Measurements from ENCODE around the gene TNFRSF1A.

Gene TNFRSF1A

DNA sequence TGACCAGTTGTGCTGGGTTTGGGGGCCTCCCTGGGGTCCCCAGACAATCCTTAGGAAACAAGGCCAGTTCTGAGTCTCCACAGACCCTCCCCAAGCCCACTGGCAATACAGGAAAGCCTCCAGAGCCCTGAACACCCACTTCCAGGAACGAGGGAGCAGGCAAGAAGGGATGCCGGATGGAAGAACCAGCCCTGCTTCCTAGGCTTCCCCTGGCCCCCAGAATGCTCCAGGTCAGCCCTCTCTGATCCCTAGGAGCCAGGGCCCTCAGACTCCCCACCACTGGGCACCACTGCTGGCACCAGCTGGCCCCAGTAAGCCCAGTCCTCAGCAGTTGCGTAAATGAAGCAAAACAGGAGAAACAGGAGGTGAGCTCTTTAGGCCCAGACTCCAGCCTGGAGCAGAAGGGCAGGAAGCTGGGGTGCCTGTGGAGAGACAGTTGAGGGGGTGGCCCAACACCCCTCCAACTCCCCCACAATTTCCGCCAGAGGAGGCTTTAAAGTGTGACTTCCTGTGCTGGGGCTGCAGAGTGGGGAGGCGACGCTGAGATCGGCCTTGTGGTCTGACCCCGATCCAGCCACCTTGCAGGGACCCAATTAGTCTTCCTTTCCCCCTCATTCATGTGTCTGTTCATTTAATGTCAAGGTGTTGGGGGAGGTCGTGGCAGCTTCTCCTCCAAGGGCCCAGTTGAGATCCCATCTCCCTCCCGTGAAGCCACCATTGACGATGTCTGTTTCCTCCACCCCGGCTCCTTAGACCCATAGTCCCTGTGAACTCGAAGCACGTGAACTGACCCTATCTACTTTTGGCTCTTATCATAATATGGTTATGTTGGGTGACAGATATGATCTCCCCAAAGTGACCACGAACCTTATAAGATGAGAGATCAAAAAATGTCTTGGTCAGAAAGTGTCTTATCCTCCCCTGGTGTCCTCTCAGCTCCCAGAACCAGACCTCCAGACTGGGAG lies 4.7 kb downstream of the TNFRSF1A start:
- DNase-seq (ENCODE audit: low read depth in 2 of 2): peak in 1 of 2 donors; percentile 44

DNA sequence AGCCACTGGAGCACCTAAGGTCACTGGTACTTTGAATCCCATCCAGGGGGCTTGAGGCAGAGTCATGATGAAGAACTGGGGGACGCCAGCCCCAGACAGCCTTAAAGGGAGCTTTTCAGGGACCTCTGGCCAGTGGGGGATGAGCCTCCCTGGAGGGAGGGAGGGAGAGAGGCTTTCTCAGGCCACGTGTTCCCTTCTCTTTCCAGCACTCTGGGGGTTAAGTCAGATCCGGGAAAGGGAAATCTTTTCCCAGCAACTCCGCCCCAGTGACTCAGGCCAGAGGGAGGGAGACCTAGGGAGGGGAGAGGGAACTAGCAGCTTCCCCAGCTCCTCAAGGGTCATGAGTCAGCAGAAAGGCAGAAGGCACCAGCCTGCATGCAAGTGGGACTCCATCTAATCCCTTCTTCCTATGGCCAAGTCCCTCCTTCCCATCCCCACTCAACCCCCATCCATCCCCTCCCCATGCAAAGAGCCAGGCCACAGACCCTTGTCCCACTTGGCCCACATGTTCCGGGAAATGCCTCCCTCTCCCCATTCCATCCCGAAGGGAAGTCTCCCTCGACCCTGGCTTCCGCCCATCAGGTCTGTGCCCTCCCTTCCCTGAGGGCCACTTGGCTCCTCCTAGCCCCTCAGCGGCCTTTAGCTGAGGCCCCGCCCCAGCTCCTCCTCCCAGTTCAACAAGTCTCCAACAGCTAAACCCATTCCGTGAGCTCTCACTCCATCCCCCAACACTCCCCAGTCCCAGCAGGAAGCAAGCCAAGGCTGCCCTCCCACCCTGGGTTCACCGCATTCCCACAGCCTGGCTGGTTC lies 5.6 kb downstream of the TNFRSF1A start:
- DNase-seq (ENCODE audit: low read depth in 2 of 2): peak; percentile 63

DNA sequence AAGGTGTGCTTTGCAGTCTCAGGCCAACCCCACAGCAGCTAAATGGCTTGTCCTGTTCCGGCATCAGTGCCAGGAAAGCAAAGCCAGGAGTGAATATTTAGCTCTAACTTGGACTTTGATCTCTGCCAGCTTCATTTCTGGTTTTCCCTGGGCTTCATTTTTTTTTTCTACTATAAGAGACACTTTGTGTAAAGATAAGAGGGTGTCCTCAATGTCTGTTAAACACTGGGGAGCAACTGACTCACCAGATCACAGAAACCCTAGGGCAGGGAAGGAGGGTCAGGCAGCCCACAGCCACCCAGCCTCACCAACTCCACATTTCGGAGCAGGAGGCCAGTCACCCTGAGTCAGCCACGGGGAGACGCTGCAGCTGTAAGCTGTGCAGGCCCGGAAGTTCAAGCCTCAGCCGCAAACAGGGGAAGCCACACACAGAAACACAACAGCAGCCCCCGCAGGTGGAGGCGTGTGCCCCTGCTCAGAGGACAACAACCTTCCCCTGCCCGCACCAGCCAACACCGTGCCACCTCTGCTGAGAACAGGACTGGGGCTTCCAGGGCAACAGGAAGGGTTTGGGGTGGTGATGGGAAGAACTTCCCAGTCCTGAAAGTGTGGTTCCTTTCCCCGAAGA lies 6.3 kb downstream of the TNFRSF1A start:
- DNase-seq (ENCODE audit: low read depth in 2 of 2): peak; percentile 88 to 89

DNA sequence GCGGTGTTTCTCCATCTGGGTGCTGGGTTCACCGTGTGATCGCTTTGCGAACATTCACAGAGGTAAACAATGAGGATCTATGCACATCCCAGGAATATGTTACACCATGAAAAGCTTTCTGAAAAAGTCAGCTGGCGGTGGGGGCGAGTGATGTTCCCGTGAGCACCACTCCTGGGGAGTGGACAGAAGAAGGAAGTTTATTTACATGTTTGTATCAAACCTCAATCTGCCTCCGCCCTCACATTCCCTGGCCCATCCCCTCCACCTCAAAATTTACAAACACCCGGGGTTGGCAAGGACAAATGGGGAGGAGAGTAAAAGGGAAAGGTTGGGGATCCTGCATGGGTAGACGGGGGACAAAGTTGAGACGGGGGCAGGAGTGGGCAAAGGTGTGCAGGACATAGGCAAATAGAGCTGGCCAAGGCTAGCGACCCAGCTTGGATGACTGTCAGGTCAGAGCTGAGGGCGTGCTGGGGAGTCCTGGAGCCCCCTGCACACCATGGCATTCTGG lies 6.9 kb downstream of the TNFRSF1A start:
- no peak for DNase-seq (ENCODE audit: low read depth in 2 of 2)

DNA sequence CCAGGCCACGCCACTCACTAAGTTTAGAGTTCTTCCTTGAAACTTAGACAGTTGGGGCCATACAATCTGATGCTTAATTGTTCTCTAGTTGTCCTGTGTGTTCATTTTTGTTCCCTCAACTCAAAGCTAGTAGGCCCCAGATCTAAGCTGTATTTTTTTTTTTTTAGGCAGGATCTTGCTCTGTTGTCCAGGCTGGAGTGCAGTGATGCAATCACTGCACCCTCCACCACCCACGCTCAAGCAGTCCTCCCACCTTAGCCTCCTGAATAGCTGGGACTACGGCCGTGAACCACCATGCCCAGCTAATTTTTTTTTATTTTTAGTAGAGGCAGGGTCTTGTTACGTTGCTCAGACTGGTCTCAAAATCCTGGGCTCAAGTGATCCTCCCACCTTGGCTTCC lies 7.5 kb downstream of the TNFRSF1A start:
- DNase-seq (ENCODE audit: low read depth in 2 of 2): no peak

DNA sequence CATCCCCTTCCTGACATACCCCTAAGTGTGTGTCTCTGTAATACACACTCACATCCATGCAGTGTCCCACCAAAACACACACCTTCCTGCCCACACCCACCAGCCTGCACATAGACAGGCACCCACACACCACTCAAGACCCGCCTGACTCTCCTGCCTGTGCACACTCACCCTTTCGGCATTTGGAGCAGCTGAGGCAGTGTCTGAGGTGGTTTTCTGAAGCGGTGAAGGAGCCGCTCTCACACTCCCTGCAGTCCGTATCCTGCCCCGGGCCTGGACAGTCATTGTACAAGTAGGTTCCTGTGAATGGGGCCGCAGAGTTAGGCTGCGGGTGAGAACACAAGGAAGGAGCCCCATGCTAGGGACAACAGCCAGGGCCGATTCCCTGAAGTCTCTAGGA lies 8.3 kb downstream of the TNFRSF1A start:
- DNase-seq (ENCODE audit: low read depth in 2 of 2): peak in 1 of 2 donors; percentile 38

DNA sequence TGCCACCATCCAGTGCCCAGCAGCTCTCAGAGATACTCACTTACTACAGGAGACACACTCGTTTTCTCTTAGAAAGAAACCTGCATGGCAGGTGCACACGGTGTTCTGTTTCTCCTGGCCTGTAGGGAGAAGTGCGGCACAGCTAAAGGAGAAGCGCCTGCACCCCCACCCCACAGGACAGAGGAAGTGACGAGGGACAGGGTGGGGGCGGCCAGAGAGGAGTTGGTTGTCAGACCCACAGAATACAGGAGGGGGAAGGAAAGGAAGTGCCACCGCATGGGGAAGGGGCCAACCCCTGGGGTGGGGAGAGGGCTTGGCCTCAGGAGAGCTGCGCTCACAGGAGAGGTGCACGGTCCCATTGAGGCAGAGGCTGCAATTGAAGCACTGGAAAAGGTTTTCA lies 8.8 kb downstream of the TNFRSF1A start:
- DNase-seq (ENCODE audit: low read depth in 2 of 2): no peak

DNA sequence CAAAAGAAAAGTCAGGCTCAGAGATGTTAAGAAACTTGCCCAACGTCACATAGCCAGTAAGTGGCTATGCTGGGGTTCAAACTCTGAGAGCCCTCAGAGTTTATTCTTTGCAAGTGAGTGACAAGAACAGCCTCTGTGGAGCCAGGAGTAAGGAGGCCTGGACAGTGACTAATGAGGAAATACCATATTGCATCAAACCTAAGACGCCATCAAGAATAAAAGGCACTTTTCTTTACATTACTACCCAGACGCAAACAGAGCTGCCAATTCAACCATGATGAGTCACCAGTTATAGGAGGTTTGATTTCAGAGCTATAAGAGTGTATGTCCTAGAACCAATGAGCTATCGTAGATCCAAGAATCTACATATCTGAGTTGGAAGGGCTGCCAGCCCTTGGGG lies 9.4 kb downstream of the TNFRSF1A start:
- no peak for DNase-seq (ENCODE audit: low read depth in 2 of 2)

DNA sequence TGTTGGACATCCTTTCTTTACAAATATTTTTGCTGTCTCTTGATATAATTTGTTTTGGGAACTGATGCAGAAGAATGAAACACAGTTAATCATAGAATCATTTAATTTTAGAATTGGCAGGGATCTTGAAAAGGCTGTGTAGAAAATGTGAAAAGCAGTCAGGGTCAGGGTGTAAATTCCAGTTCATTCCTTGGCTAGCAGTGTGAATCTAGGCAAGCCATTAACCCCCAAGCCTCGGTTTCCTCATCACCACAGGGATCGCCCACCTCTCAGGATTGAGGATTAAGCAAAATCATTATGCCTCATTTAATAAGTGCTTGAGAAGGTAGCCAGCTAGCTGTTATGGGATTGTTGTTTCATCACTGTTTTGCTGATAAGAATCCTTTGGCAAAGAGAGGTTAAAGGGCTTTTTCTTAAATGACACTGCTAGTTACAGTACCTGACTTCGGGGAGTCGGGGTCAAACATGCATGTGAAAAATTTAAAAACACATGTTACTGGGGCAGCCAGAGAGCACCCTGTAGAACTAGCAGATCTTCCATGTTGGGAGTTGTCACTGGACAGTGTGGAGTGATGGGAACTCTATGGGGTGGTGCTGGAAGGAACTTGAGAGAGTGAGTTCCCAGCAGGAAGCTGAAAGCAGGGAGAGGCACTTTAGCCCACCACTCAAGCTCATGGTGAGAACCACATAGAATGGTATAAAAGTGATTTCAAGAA lies 10.7 kb downstream of the TNFRSF1A start:
- no peak for DNase-seq (ENCODE audit: low read depth in 2 of 2)

DNA sequence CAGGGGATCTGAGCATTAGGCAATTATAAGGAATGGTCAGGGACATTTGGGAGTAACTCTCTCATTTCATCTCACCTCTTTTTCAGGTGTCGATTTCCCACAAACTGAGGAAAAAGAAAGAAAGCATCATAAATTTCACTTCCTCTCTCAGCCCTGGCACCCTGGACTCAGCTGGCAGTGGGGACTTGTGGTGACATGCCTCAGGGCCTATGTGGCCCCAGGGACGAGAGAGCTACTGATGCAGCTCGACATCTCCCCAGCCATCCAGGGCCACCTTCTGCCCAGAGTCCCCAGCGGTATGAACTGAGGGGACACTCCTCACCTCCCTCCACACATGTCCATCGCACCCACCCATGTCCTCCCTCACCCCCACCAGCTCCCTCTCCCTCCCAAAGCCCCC lies 11.7 kb downstream of the TNFRSF1A start:
- DNase-seq (ENCODE audit: low read depth in 2 of 2): no peak

DNA sequence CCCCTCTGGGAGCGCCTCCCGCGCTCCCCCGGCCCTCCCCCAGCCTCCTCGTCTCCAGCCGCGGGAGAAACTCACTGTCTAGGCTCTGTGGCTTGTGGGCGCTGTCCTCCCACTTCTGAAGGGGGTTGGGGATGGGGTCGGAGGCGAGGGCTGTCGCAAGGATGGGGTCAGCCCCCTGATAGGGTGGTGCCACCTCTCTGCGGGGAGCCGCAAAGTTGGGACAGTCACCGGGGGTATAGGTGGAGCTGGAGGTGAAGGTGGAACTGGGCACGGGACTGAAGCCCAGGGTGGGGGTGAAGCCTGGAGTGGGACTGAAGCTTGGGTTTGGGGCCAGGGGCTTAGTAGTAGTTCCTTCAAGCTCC lies 12.2 kb downstream of the TNFRSF1A start:
- DNase-seq (ENCODE audit: low read depth in 2 of 2): no peak

DNA sequence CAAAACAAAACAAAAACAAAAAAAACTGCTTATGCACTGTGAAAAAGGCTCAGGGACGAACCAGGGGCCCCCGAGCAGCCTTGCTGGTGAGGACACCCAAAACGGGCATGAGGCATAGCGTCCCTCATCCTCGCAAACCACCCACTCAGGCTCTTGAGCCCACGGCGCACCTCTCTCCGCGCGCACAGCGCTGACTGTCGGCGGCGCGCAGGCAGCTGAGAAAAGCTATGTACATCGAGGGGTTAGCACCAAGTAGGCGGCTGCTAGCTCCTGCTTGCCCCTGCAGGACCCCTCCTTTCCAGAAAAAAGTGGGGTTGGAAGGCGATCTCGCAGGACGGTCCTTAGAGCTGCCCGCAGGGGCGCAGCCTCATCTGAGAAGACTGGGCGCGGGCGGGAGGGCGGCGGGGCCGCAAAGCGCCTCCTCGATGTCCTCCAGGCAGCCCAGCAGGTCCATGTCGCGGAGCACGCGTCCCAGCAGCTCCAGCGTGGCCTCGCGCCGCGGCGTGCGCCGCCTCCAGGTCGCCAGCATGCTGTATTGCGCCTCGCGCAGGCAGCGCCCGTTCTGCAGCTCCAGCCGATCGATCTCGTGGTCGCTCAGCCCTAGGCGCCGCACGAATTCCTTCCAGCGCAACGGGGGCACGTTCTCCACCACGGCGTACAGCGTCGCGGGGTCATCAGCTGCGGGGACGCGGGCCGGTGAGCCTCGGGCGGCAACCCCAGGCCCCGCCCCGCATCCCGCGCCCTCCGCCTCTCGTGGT lies 12.8 kb downstream of the TNFRSF1A start:
- no peak for DNase-seq (ENCODE audit: low read depth in 2 of 2)

DNA sequence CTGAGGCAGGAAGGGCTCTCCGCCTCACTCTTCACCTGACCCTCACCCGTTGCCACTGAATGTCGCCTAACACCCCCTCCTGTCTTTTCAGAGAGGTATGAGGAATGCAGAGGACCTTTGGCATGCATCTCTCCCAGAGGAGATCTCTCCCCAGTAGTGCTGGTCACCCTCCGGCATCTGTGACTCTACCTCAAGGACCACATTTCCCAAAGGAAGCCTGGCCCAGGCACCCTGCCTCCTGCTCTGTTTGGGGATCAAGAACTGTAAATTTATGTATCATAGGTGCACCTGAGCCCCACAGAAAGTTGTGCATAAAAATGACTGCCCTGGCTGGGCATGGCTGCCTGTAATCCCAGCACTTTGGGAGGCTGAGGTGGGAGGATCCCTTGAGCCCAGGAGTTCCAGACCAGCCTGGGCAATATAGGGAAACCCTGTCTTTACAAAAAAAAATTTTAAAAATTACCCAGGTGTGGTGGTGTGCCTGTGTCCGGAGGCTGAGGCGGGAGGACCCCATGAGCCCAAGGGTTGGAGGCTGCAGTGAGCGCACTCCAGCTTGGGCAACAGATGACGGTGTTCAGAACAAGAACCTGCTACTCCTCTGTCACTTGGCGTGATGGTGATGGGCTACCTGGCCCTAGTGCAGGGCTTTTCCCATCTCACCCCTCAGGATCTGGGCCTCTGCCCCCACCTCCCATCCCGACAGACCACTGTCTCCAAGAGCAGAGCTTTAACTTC lies 13.7 kb downstream of the TNFRSF1A start:
- DNase-seq (ENCODE audit: low read depth in 2 of 2): no peak

DNA sequence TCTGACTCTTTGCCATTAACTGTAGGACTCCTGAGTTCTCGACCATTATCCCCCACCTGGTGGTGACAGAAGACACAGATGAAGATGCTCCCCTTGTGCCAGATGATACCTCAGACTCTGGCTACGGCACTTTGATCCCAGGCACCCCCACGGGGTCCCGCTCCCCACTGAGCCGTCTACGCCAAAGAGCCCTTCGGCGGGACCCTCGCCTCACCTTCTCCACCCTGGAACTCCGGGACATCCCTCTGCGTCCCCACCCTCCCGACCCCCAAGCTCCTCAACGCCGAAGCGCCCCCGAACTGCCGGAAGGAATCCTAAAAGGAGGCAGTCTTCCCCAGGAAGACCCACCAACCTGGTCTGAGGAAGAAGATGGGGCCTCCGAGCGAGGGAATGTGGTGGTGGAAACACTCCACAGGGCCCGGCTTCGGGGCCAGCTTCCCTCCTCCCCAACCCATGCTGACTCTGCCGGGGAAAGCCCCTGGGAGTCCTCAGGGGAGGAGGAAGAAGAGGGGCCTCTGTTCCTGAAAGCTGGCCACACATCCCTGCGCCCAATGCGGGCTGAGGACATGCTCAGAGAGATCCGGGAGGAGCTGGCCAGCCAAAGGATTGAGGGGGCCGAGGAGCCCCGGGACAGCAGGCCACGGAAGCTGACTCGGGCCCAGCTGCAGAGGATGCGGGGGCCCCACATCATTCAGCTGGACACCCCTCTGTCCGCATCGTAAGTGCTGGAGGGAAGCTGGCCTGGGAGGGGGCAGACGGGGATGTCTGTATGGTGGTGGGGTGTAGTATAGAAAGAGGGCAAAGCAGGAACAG lies 14.4 kb downstream of the TNFRSF1A start:
- DNase-seq (ENCODE audit: low read depth in 2 of 2): no peak

DNA sequence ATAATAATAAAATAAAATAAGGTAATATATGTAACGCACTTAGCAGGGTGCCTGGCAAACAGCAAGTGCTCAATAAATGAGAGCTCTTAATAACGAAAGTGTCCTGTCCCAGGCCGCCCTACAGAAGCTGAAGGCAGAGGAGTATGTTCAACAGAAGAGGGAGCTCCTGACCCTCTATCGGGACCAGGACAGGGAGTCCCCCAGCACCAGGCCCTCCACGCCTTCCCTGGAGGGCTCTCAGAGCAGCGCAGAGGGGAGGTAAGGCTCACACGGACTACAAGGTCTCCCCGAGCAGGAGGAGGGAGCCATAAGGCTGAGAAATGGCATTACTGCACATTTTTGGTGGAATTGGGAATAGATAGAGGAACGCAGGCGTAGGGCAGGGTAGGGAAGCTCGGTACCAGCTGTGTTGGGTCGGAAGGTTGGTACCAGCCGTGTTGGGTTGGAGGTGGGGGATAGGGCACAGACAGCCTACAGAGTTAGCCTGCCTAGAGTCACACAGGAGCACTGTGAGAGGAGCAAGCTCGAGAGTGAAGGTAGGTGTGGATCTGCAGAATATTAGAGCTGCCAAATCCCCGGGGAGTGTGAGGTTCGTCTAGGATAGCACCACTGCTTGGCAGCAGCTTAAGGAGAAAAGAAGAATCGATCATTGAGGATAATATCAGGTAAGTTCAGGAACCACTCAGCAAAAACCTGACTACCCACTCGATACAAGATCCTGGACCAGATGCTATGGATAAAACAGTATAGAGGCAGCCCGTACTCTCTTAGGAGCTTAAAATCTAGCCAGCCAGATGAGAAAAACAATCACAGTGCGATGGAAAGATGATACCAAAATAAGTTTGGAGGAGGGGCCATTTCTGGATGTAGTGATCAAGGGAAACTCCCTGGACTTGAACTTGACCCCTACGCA lies 15.3 kb downstream of the TNFRSF1A start:
- DNase-seq (ENCODE audit: low read depth in 2 of 2): no peak

DNA sequence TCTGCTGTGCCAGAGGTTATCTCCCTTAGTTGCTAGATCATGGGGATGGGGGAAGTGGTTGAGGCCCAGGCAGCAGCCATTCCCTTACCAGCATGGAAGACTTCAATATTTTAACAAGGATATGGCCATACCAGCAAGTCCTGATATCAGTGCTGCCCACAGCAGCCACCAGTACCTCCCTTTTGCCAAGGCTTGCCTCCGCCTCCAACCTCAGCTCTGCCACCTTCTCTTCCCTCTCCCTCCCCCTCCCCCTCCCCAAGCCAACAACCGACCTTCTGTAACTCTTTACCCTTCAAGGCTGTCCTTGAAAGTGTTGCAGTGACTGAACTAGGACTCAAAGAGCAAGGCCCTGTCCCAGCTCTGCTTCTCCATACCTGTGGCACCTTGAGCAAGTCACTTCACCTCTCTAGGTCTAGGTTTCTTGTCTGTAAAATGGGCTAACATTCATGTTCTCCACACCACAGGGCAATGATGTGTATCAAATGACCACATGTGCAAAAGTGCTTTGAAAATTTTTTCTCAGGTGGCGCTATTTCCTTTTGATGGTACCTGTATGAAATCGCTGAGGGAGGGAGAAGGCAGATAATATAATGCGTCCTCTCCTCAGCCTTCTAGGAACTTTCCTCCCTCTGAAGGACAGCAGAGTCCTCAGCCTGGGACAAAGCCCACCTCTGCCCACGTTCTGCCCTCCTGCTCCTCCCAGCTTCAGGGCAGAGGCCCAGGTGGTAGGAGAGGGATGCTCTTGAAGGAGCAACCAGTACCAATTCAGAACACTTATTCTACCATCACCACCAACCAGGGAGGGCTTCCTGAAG lies 16.7 kb downstream of the TNFRSF1A start:
- DNase-seq (ENCODE audit: low read depth in 2 of 2): no peak

DNA sequence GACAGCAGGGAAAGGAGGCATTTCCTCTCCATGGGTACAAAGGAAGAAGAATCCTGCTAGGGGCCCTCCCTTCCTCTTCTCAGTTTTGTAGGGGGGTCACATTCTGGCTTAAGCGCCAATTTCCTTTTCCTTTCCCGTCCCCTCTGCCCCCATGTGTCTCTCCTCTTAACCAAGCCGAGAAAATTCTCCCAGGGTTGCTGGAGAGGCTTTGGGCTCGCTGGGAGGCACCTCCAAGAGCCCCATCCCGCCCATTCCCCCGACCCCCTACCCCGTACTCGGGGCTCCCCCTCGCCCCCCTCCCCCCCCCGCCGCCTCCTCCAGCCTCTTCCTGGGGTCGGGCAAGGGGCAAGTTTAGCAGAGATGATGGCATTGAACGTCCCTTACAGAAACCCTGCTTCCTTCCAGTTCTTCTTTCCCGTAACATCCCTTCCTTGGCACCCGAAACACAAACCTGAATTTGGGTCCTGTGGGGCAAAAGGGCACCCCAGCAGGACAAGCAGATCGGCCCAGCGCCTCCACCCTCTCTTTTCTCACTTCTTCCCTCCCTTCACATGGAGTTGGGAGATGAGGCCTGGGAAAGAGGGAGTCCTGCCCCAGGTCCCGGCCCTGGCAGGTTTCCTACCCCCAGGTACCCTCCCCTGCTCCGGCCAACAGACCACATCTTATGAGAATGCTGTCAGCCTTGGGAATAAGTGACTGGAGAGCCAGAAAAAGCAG lies 17.7 kb downstream of the TNFRSF1A start:
- DNase-seq (ENCODE audit: low read depth in 2 of 2): no peak

Data from stimulated activated CD8-positive, alpha-beta memory T cell treated with anti-CD3 and anti-CD28 coated beads, Interleukin-15, amount 100 ng/mL, for 48 hours (primary cell).